ENCODE measurements around the gene ZNF74. TPM values are rescaled to one million over a fixed set of nuclear protein-coding genes. Genes with fewer than 3 reads are reported as not detected.

The ZNF74 gene
- total RNA-seq, 1 experiment from 2014 or later, result 34.3 TPM

GRCh38 chr22:20434773-20435172, 40.8 kb downstream of the ZNF74 start:
- Histone ChIP-seq H3K9ac (ENCODE audit: extremely low read depth, insufficient read length, low read length) (no peak overlapping the region), H4K20me1 (ENCODE audit: control insufficient read depth, insufficient read depth, insufficient read length) (peaks cover 3% of the 10 kb centered on the region), H3K4me1 (ENCODE audit: insufficient read depth, low read length) (0 out of 2 replicates have a peak, but pooled peaks cover 2% of the 10 kb centered on the region), H3K56ac (ENCODE audit: insufficient read length, low read depth, low read length) (no peak overlapping the region), H3K18ac (ENCODE audit: insufficient read length, low read depth, low read length) (no peak overlapping the region), H4K91ac (ENCODE audit: insufficient read length, low read depth, low read length) (no peak overlapping the region), H3K14ac (ENCODE audit: insufficient read depth, low read length) (no peak overlapping the region), H4K5ac (ENCODE audit: insufficient read length, low read depth, low read length) (no peak overlapping the region), H3K27me3 (ENCODE audit: insufficient read depth, low read length) (peaks cover 10% of the 10 kb centered on the region; the same call in 1 of the 2 replicates), H2BK120ac (ENCODE audit: low read depth, low read length, poor library complexity, severe bottlenecking) (no peak overlapping the region), H3K23ac (ENCODE audit: insufficient read length, low read depth, low read length) (no peak overlapping the region), H3K9me3 (ENCODE audit: control insufficient read depth, low read depth, low read length) (no peaks in the 10 kb centered on the region), H4K8ac (replicated peaks; ENCODE audit: insufficient read length, low read depth, low read length) (no peak overlapping the region), H3K27ac (ENCODE audit: insufficient read length, low read depth, low read length) (no peak overlapping the region), H2BK12ac (ENCODE audit: insufficient read length, low read depth, low read length) (no peak overlapping the region), H3T11ph (ENCODE audit: low read length) (no peak overlapping the region), H2AFZ (ENCODE audit: low read length) (no peak overlapping the region), H3K23me2 (ENCODE audit: insufficient read length, low read depth, low read length, poor library complexity, severe bottlenecking) (peaks cover 24% of the 10 kb centered on the region), H2BK15ac (ENCODE audit: low read depth, low read length) (no peak overlapping the region), H2BK5ac (ENCODE audit: insufficient read length, low read length) (no peak overlapping the region), H3K79me1 (ENCODE audit: insufficient read depth, low read depth, low read length, poor library complexity, severe bottlenecking) (no peaks in the 10 kb centered on the region), H3K4me2 (ENCODE audit: insufficient read depth, insufficient read length, low read length) (no peak overlapping the region), H2AK5ac (ENCODE audit: insufficient read length, low read length) (no peak overlapping the region), H2BK20ac (ENCODE audit: low read depth, low read length, poor library complexity, severe bottlenecking) (no peak overlapping the region), H3K4ac (ENCODE audit: low read depth, low read length) (no peak overlapping the region), H3K79me2 (ENCODE audit: insufficient read depth, low read length) (no peaks in the 10 kb centered on the region)
- Mint-ChIP-seq H3K27ac (no peak overlapping the region; a peak in 1 of 7 replicates), H3K4me1 (peaks cover 18 to 24% of the 10 kb centered on the region in 2 experiments), H3K4me3 (peak overlapping the region in 1 of 2 experiments; percentile 6; a peak in 2 of 5 replicates), H3K9me3 (no peaks in the 10 kb centered on the region), H3K27me3 (ENCODE audit: low read depth) (peaks cover 85% of the 10 kb centered on the region), H3K36me3 (ENCODE audit: insufficient read depth in 1 of 3, low read depth in 3 of 3) (peaks cover 0 to 9% (median 2%) of the 10 kb centered on the region in 3 experiments; a peak in 3 of 7 replicates)
- TF ChIP-seq, protein P1, sequence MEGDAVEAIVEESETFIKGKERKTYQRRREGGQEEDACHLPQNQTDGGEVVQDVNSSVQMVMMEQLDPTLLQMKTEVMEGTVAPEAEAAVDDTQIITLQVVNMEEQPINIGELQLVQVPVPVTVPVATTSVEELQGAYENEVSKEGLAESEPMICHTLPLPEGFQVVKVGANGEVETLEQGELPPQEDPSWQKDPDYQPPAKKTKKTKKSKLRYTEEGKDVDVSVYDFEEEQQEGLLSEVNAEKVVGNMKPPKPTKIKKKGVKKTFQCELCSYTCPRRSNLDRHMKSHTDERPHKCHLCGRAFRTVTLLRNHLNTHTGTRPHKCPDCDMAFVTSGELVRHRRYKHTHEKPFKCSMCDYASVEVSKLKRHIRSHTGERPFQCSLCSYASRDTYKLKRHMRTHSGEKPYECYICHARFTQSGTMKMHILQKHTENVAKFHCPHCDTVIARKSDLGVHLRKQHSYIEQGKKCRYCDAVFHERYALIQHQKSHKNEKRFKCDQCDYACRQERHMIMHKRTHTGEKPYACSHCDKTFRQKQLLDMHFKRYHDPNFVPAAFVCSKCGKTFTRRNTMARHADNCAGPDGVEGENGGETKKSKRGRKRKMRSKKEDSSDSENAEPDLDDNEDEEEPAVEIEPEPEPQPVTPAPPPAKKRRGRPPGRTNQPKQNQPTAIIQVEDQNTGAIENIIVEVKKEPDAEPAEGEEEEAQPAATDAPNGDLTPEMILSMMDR (conservative IDR thresholded peaks at IDR 0.05), result no peak
- WGBS (ENCODE audit: extremely low coverage, insufficient read length, low lambda C conversion rate), result no CpG with 5 or more reads among the region's 3 CpGs
- DNase-seq, result no peak

Measured in H9 (cell line).